HCT116 (cell line): Measurements from ENCODE around the gene MIEN1.
A peak's percentile ranks its signal among the peaks of the same experiment; 100 is the strongest.

Source experiments
- CTCF ChIP-seq, 3 experiments: fragments of 200-600 bp in 1 of 3; sonication (generic) in 1 of 3; IDR thresholded peaks in 2 of 3; conservative IDR thresholded peaks in 1 of 3; 2 replicates each; pipeline ENCODE4 v1.5.1; 2012 to 2017; ENCODE audit warnings: low read depth in 2 of 3, low read length in 2 of 3, antibody characterized with exemption in 1 of 3, borderline replicate concordance in 1 of 3, control low read depth in 1 of 3, mild to moderate bottlenecking in 1 of 3, mixed read lengths in 1 of 3, mixed run types in 1 of 3, moderate library complexity in 1 of 3; ENCODE audit not compliant: insufficient read depth in 1 of 3
- EGR1 ChIP-seq: IDR thresholded peaks from 2 replicates; pipeline ENCODE4 v1.6.1; 2012; ENCODE audit warnings: low read depth
- ELF1 ChIP-seq: IDR thresholded peaks from 2 replicates; pipeline ENCODE4 v1.6.1; 2012; ENCODE audit warnings: low read depth, borderline replicate concordance
- EZH2 ChIP-seq: fragments of 200-600 bp; sonication (generic); IDR thresholded peaks from 2 replicates; pipeline ENCODE4 v1.6.1; 2017; ENCODE audit warnings: antibody characterized with exemption, mixed run types
- EZH2phosphoT487 ChIP-seq: fragments of 200-600 bp; IDR thresholded peaks from 2 replicates; pipeline ENCODE4 v1.6.1; 2018; ENCODE audit warnings: antibody characterized with exemption, borderline replicate concordance
- JUND ChIP-seq: IDR thresholded peaks from 2 replicates; pipeline ENCODE4 v1.6.1; 2012
- MAX ChIP-seq: IDR thresholded peaks from 2 replicates; pipeline ENCODE4 v1.6.1; 2012
- POLR2A ChIP-seq: IDR thresholded peaks from 2 replicates; pipeline ENCODE4 v1.7.0; 2011; ENCODE audit warnings: borderline replicate concordance; ENCODE audit not compliant: insufficient read depth, insufficient read length; ENCODE audit errors: extremely low read depth
- POLR2AphosphoS5 ChIP-seq: IDR thresholded peaks from 2 replicates; pipeline ENCODE4 v1.6.1; 2011; ENCODE audit warnings: mild to moderate bottlenecking, low read depth, low read length, moderate library complexity
- RAD21 ChIP-seq: IDR thresholded peaks from 2 replicates; pipeline ENCODE4 v1.6.1; 2012; ENCODE audit warnings: low read depth, mild to moderate bottlenecking
- REST ChIP-seq: IDR thresholded peaks from 2 replicates; pipeline ENCODE4 v1.6.1; 2012; ENCODE audit warnings: low read depth
- SIN3A ChIP-seq: IDR thresholded peaks from 2 replicates; pipeline ENCODE4 v1.6.1; 2012; ENCODE audit warnings: low read depth
- YY1 ChIP-seq: IDR thresholded peaks from 2 replicates; pipeline ENCODE4 v1.6.1; 2011; ENCODE audit warnings: low read length, low read depth, moderate library complexity, mild to moderate bottlenecking; ENCODE audit not compliant: insufficient replicate concordance; ENCODE audit errors: extremely low read depth
- ZFX ChIP-seq: fragments of 450-650 bp; IDR thresholded peaks from 2 replicates; pipeline ENCODE4 v1.6.1; 2017

- peak; percentile 71 to 87 (median 82) for TF ChIP-seq CTCF (IDR thresholded peaks at IDR 0.05 in 2 of 3, conservative IDR thresholded peaks at IDR 0.05 in 1 of 3; ENCODE audit: borderline replicate concordance in 1 of 3, insufficient read depth in 1 of 3, low read depth in 2 of 3, low read length in 2 of 3)
- TF ChIP-seq POLR2AphosphoS5, result peak; percentile 84
- TF ChIP-seq ZFX, result 0 out of 2 replicates have a peak, but pooled peaks have one; percentile 24
- TF ChIP-seq YY1, result peak; percentile 65
- no peak for TF ChIP-seq EZH2
- no peak for TF ChIP-seq EGR1
- TF ChIP-seq MAX, result peak; percentile 92
- TF ChIP-seq SIN3A, result peak; percentile 77; the same call in 1 of the 2 replicates
- TF ChIP-seq EZH2phosphoT487, result no peak
- TF ChIP-seq POLR2A, result peak; percentile 55
- peak; percentile 98; the same call in 1 of the 2 replicates for TF ChIP-seq ELF1
- TF ChIP-seq REST, result no peak
- TF ChIP-seq RAD21, result peak; percentile 75
- no peak for TF ChIP-seq JUND
These were observed at the start of gene MIEN1 for GRCh38 chr17:39730095-39730921.
